Loucy (cell line): ENCODE measurements around the gene LY6G6F.

Experiments used
- CTCF ChIP-seq: fragments of 200-600 bp; sonication (generic); conservative IDR thresholded peaks from 2 replicates; pipeline ENCODE4 v1.5.1; 2014; ENCODE audit warnings: mild to moderate bottlenecking, antibody characterized with exemption, low read length
- EZH2phosphoT487 ChIP-seq: fragments of 200-600 bp; IDR thresholded peaks from 2 replicates; pipeline ENCODE4 v1.6.1; 2018; ENCODE audit warnings: antibody characterized with exemption, mild to moderate bottlenecking, moderate library complexity, borderline replicate concordance

GRCh38 chr6:31687321-31687720 is 19.3 kb upstream of the LY6G6F start:
- TF ChIP-seq CTCF (no peak), EZH2phosphoT487 (no peak)
